HG03135 (cell line): ENCODE measurements around the gene INPP5A.
"Not testable (repeated sequence)": the region's sequence is repeated elsewhere in the genome, so short reads cannot be mapped to it uniquely, and the experiment has no call there.

Experiments used
- ATAC-seq: cut with Tn5 transposase; IDR thresholded peaks from one replicate; pipeline ENCODE4 v1.9.1; 2021; ENCODE audit warnings: mild to moderate bottlenecking, moderate library complexity; ENCODE audit not compliant: unreplicated experiment

Gene INPP5A

GRCh38 chr10:132503581-132504421 lies 33.8 kb upstream of the INPP5A start:
- ATAC-seq: no peak

GRCh38 chr10:132504501-132505272 lies 32.9 kb upstream of the INPP5A start:
- no peak for ATAC-seq

- not testable (repeated sequence) for ATAC-seq
Measured at GRCh38 chr10:132505546-132505945, 32.0 kb upstream of the INPP5A start.

- no peak for ATAC-seq
Measured at GRCh38 chr10:132506711-132507408, 30.7 kb upstream of the INPP5A start.

- no peak for ATAC-seq
Measured at GRCh38 chr10:132507409-132507955, 30.1 kb upstream of the INPP5A start.

- no peak for ATAC-seq
Measured at GRCh38 chr10:132507956-132508490, 29.6 kb upstream of the INPP5A start.

GRCh38 chr10:132508581-132509443 lies 28.8 kb upstream of the INPP5A start:
- no peak for ATAC-seq

GRCh38 chr10:132509506-132510173 lies 27.9 kb upstream of the INPP5A start:
- no peak for ATAC-seq

- ATAC-seq: no peak
Measured at GRCh38 chr10:132510174-132510611, 27.4 kb upstream of the INPP5A start.

- no peak for ATAC-seq
Measured at GRCh38 chr10:132511121-132512051, 26.2 kb upstream of the INPP5A start.

GRCh38 chr10:132512052-132512442 lies 25.5 kb upstream of the INPP5A start:
- no peak for ATAC-seq

- no peak for ATAC-seq
Measured at GRCh38 chr10:132512693-132513345, 24.8 kb upstream of the INPP5A start.

- ATAC-seq: peak; percentile 64
Measured at GRCh38 chr10:132514821-132515520, 22.6 kb upstream of the INPP5A start.

- ATAC-seq: no peak
Measured at GRCh38 chr10:132515811-132516726, 21.5 kb upstream of the INPP5A start.

- no peak for ATAC-seq
Measured at GRCh38 chr10:132516771-132517725, 20.5 kb upstream of the INPP5A start.
